PFSK-1 (cell line): ENCODE results near the gene ATG7.

Source experiments
- FOXP2 ChIP-seq: optimal IDR thresholded peaks from 2 replicates; pipeline ENCODE3; 2011; ENCODE audit warnings: borderline replicate concordance, control low read depth, inconsistent platforms; ENCODE audit not compliant: insufficient read depth; ENCODE audit errors: extremely low read length, extremely low read depth
- POLR2AphosphoS5 ChIP-seq: IDR thresholded peaks from 2 replicates; pipeline ENCODE4 v1.6.1; 2012; ENCODE audit warnings: low read depth, mild to moderate bottlenecking, control low read depth, low read length, moderate library complexity
- SIN3A ChIP-seq: IDR thresholded peaks from 2 replicates; pipeline ENCODE4 v1.6.1; 2012; ENCODE audit warnings: mild to moderate bottlenecking, low read length, moderate library complexity, borderline replicate concordance; ENCODE audit not compliant: insufficient read depth
- TAF1 ChIP-seq: IDR thresholded peaks from 2 replicates; pipeline ENCODE4 v1.6.1; 2012; ENCODE audit warnings: low read length, control low read depth, borderline replicate concordance; ENCODE audit not compliant: insufficient read depth
- TF ChIP-seq, protein P1 (sequence below), 2 experiments: IDR thresholded peaks; 2 replicates each; pipeline versions ENCODE4 v1.6.1 to v1.8.0; 2011 to 2012; ENCODE audit warnings: low read depth in 2 of 2, low read length in 2 of 2, control low read depth in 1 of 2, inconsistent platforms in 1 of 2, mild to moderate bottlenecking in 1 of 2, moderate library complexity in 1 of 2; ENCODE audit not compliant: insufficient read depth in 1 of 2

Gene ATG7

DNA sequence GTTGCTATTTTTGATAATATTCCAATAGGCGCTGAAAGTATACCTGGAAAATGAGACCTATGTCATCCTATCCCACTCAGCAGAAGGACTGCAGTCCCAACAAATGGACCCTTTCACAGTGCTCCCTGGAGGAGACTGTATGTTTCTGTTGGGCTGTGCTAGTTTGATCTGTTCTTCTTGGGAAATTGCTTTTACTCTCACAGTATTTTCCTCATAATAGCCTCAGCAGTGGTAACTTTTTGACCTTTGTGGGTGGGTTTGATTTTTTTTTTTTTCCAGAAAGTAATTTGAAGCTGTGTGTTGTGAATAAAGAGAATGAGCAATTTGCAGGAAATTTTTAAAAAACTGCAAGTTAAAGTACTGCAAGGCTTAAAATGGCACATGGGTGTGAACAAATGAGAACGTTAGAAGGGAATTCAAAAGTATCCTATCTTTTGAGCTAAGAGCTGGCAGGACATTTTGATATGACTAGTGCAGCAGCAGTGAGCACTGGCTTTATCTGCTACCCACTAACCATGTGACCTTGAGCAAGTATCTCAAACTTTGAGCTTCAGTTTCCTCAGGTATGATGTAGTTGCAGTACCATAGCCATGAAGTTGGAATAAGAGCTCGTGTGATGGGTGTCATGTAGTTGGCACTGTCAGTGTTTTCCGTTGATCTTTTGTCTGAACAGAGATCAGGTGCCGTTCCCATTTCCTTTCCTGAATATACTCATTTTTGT is 118.4 kb downstream of the ATG7 start:
- TF ChIP-seq TAF1 = no peak
- TF ChIP-seq SIN3A = no peak
- TF ChIP-seq, protein P1, sequence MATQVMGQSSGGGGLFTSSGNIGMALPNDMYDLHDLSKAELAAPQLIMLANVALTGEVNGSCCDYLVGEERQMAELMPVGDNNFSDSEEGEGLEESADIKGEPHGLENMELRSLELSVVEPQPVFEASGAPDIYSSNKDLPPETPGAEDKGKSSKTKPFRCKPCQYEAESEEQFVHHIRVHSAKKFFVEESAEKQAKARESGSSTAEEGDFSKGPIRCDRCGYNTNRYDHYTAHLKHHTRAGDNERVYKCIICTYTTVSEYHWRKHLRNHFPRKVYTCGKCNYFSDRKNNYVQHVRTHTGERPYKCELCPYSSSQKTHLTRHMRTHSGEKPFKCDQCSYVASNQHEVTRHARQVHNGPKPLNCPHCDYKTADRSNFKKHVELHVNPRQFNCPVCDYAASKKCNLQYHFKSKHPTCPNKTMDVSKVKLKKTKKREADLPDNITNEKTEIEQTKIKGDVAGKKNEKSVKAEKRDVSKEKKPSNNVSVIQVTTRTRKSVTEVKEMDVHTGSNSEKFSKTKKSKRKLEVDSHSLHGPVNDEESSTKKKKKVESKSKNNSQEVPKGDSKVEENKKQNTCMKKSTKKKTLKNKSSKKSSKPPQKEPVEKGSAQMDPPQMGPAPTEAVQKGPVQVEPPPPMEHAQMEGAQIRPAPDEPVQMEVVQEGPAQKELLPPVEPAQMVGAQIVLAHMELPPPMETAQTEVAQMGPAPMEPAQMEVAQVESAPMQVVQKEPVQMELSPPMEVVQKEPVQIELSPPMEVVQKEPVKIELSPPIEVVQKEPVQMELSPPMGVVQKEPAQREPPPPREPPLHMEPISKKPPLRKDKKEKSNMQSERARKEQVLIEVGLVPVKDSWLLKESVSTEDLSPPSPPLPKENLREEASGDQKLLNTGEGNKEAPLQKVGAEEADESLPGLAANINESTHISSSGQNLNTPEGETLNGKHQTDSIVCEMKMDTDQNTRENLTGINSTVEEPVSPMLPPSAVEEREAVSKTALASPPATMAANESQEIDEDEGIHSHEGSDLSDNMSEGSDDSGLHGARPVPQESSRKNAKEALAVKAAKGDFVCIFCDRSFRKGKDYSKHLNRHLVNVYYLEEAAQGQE (IDR thresholded peaks at IDR 0.05; ENCODE audit: insufficient read depth in 1 of 2, low read depth in 2 of 2, low read length in 2 of 2) = no peak
- TF ChIP-seq POLR2AphosphoS5 = no peak
- TF ChIP-seq FOXP2 = no peak

DNA sequence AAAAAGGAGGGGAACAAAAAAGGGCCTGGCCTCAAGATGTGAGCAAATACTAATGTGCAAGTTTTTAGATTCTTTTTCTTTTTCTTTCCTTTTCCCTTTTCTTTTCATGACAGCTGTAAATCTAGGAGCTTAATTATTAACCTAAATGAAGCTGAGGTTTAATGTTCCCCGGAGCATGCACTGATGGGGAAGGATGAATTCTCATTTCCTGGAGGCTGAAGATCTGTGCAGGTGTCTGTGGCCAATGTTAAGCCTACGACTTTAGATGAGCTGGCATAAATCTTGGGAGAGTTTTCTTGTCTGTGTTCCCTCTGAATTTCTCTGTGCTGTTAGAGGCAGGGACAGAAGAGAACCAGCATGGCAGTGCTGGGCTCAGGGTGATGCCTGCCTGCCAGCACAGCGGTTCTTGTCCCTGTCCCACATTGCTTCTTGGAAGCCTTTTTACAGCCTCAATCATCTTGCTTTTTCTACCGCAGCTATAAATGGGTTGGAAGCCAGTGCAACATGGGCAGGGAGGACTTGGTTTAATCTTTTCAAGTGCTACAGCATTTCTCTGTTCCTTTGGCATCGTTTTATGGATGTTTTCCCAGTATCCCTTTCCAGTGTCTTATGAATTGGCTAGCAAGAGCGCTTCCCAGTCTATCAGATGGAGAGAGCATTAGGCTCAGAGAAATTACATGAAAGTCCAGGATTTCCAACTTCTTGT is 119.1 kb downstream of the ATG7 start:
- TF ChIP-seq FOXP2 = no peak
- no peak for TF ChIP-seq POLR2AphosphoS5
- TF ChIP-seq, protein P1 (IDR thresholded peaks at IDR 0.05; ENCODE audit: insufficient read depth in 1 of 2, low read depth in 2 of 2, low read length in 2 of 2) = no peak
- no peak for TF ChIP-seq SIN3A
- no peak for TF ChIP-seq TAF1

DNA sequence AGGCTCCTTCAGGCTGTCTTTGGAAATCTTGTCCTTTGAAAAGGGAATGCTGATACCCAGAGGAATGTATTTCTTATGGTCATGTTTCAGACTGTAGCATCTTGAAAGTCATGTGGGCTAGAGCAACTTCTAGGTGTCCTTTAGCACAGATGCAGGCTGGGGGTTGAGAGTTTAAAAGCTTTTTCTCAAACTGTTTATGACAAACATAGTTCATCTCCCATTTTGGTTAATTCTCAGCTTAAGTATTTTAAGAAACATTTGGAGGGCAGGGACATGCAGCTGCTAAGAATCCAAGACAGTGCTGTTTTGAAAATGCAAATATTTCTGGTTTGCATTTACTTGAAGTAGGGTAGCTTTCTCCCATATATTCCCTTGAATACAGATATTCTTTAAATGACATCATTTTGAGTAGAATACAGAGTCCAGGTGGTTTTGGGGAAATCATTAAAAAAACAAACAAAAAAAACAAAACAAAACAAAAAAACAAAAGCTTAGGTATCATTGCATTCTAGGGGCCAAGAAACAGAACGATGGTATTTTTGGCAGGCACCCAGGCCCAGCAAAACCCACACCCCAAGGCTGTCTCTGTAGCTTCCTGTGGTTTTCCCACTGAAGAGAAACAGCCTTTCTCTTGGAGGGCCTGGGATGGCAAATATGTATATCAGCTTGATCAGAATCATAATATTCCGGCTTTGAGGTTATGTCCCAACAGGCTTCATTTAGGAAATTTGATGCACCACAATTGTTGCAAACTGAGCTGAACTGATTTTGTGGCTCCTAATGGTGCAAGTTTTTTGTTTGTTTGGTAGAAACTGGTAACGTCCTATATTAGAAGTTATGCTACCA is 120.0 kb downstream of the ATG7 start:
- TF ChIP-seq TAF1 (no peak), FOXP2 (no peak), SIN3A (no peak), POLR2AphosphoS5 (no peak)
- TF ChIP-seq, protein P1 (IDR thresholded peaks at IDR 0.05; ENCODE audit: insufficient read depth in 1 of 2, low read depth in 2 of 2, low read length in 2 of 2) = no peak

DNA sequence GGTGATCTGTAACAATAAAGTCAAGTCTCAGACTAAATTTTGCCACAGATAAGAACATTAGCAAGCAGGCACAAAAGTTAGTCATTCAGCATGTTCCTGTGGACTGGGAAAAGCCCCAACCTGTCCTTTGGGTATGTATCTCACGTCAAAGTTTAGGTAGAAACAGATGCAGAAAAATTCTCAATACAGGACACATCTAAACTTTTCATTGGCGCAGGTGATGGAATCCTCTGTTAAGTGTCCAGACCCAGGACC is 120.6 kb downstream of the ATG7 start:
- TF ChIP-seq POLR2AphosphoS5 = no peak
- TF ChIP-seq FOXP2 = no peak
- TF ChIP-seq, protein P1 (IDR thresholded peaks at IDR 0.05; ENCODE audit: insufficient read depth in 1 of 2, low read depth in 2 of 2, low read length in 2 of 2) = no peak
- TF ChIP-seq TAF1 = no peak
- no peak for TF ChIP-seq SIN3A
